Umbilical cord (tissue), 2 donors: ENCODE data around the gene BLACAT1. TPM values are rescaled to one million over a fixed set of nuclear protein-coding genes. Genes with fewer than 3 reads are reported as not detected.
A peak's percentile ranks its signal among the peaks of the same experiment; 100 is the strongest.

Experiments
- DNase-seq: peaks from one replicate; pipeline ENCODE4 v3.0.0-alpha.2; 2015; ENCODE audit warnings: low spot score
- total RNA-seq: library from RNA; depleted of rRNA; stranded (reverse); fragments of >200 nt; gene quantifications from one replicate; pipeline ENCODE4 v1.2.3, GENCODE V29; 2014; ENCODE audit warnings: low replicate concordance; ENCODE audit not compliant: insufficient read depth

BLACAT1 gene
- 1.2 TPM for total RNA-seq

GRCh38 chr1:205455581-205456382 lies at the start of gene BLACAT1:
Gene BLACAT1, minus strand, starts transcription at chr1:205456045.
- DNase-seq = no peak

- DNase-seq = peak; percentile 48
Observed at GRCh38 chr1:205505076-205505729, 49.4 kb upstream of the BLACAT1 start.

DNA sequence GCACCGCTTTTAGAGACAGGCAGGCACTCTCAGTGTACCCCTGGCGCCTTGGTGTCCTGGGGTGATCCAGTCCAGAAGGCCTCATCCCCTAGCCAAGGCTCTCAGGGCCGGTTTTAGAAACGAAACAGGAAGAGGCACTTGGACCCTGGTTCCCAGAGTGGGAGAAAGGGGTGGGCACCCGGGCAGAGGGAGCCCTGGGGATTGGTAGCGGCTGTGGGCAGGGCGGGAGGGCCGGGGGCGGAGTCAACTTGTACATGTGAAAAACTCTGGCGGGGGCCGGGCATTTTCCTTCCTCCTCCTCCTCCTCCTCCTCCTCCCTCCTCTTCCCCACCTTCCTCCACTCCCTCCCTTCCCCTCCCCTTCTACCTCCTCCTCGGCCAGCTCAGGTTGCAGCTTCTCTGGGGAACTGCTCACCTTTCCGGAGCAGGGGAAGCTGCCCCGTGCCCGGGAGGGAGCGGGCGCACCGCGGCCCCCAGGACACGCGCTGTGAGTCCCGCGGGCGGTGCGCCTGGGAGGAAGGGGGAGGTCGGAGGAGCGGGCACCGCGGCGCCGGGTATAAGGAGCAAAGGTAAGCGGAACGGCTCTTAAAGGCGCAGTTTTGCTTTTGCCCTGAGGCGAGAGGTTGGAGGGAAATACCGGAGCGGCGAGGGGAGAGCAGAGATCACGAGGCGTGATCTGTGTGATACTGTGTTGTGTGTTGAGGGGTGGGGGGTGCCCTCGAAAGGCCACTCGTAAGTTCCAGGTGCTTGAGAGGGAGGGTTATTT lies 48.6 kb upstream of the BLACAT1 start, which contains the start of gene CDK18:
Gene CDK18, plus strand, starts transcription at position 359 of the 765 bp plus-strand sequence. CDS start 18,499 bp downstream, outside the sequence.
- DNase-seq = peak; percentile 91

GRCh38 chr1:205502992-205503391 lies 47.1 kb upstream of the BLACAT1 start:
- no peak for DNase-seq

GRCh38 chr1:205502111-205502810 lies 46.4 kb upstream of the BLACAT1 start:
- DNase-seq = no peak

- peak; percentile 42 for DNase-seq
Observed at GRCh38 chr1:205500240-205501233, 44.7 kb upstream of the BLACAT1 start.

GRCh38 chr1:205499789-205500188 lies 43.9 kb upstream of the BLACAT1 start:
- DNase-seq = no peak

DNA sequence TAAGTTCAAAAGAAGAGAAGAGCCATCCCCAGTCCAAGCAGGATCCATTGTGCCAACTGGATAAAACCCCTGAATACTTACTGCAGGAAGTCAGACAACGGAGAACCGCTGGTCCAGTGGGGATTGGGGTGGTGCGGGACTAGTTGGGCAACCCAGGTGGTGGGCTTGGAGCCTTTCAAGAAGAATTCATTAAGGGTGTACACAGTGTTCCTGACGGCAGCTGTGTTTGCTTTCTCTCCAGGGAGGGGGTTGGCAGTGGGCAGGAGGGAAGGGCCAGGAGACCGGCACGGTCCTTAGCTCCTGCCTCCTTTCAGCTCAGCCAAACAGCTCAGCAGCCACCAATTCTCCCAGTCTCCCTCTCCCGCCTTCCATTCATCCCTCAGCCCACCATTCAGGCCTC lies 41.5 kb upstream of the BLACAT1 start:
- no peak for DNase-seq

DNA sequence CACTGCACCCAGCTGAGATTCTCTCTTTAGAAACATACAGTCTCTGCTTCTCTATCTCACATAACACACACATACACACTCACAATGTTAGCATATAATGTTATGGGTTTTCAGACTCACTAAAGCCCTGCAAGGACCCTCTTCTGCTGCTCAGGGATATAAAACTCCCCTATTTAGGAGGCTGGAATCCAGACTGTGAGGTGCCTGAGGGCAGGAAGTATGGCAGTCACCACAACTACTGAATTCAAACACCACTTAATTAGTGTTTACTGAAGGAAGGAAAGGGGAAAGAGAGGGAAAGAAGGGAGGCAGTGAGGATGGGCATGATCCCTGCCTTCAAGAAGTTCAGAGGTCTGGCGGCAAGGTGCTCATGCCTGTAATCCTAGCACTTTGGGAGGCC lies 40.8 kb upstream of the BLACAT1 start:
- no peak for DNase-seq

DNA sequence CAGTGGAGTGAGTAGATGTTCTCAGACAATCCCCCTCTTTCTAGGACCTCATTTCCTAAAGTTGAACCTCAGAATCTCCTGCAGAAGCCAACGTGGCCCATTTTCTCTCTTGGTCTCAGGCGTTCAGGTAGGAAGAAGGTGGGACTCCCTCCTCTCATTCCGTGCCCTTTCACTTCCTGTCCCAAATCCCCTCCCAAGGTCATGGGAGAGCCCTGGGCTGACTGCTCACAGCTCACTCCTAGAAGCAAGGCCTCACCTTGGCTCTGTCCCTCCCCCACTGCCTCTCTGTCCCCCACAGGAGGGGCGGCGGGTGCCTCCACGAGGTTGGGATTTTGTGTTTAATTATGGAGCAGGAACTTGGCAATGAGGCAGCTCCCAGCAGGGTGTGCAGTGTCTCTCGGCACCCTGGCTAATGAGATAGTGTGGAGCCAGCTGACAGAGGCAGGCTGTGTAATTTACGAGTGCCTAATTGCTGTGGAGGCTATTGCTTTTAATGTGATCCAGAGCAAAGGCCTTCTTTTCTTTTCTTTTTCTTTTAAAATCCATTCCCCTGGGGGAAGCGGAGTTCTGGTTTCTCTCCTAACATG lies 39.5 kb upstream of the BLACAT1 start:
- DNase-seq = no peak

GRCh38 chr1:205494115-205494514 lies 38.3 kb upstream of the BLACAT1 start:
- no peak for DNase-seq

- peak; percentile 51 for DNase-seq
Observed at GRCh38 chr1:205493241-205494085, 37.6 kb upstream of the BLACAT1 start.

GRCh38 chr1:205492774-205493173 lies 36.9 kb upstream of the BLACAT1 start:
- no peak for DNase-seq

GRCh38 chr1:205492201-205492667 lies 36.4 kb upstream of the BLACAT1 start:
- no peak for DNase-seq

DNA sequence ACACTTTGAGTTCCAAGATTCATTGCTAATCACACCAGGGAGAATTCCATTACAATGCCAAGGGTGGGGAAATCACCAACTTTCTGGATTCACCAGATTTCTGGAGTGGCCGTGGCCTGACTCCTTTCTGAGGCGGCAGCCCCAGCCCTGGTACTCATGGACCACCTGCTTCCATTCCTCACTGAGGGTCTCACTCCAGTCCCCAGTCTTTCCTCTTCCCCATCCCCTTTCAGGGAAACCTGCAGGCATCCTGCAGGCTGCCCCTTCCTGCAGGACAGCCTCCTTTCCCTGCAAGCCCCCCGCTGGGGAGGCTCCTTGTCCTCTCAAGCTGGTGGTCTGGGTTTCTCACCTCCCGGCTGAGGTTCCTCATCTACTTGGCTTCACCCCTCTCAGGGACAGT lies 35.9 kb upstream of the BLACAT1 start:
- no peak for DNase-seq

GRCh38 chr1:205488074-205488723 lies 32.4 kb upstream of the BLACAT1 start:
- DNase-seq = peak; percentile 71

DNA sequence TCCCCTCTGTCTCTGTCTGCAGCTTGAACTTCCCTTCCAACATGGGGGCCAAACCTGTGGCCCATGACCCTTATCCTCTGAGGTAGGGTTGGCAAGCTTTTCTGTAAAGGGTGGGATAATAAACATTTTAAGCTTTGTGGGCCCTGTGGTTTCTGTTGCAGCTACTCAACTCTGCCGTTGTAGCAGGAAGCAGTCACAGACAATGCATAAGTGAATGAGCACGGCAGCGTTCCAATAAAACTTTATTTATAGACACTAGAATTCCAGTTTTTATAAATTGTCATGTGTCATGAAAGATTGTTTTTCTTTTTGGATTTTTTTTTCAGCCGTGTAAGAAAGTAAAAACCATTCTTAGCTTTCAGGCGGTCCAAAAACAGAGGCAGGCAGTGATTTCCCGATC lies 30.4 kb upstream of the BLACAT1 start:
- no peak for DNase-seq
